Heart left ventricle (tissue), 16 donors: ENCODE measurements around the gene TDRD7. TPM values are rescaled to one million over a fixed set of nuclear protein-coding genes. Genes with fewer than 3 reads are reported as not detected.

Experiments used
- ATAC-seq, 4 donors: fragments of 200-7000 bp; cut with Tn5 transposase; one replicate each; pipeline ENCODE4 v1.9.1; 2020 to 2022; ENCODE audit warnings: moderate library complexity in 4 of 4, mild to moderate bottlenecking in 3 of 4, moderate number of reproducible peaks in 1 of 4
- DNase-seq, 5 donors: peaks; one replicate each; pipeline ENCODE4 v3.0.0-alpha.2; 2020
- H3K27ac ChIP-seq, 12 donors: fragments of 200-600 bp; sonication (generic) in 4 of 12; one replicate each; pipeline versions ENCODE4 v1.5.0 to v1.8.0; 2016 to 2022; ENCODE audit warnings: mild to moderate bottlenecking in 2 of 12
- H3K27me3 ChIP-seq, 9 donors: fragments of 200-600 bp; sonication (generic) in 2 of 9; one replicate each; pipeline versions ENCODE4 v1.5.1 to v1.8.0; 2016 to 2022; ENCODE audit warnings: mild to moderate bottlenecking in 3 of 9
- H3K36me3 ChIP-seq, 9 donors: fragments of 200-600 bp; sonication (generic) in 2 of 9; one replicate each; pipeline versions ENCODE4 v1.5.0 to v1.8.0; 2018 to 2022; ENCODE audit warnings: mild to moderate bottlenecking in 2 of 9
- H3K4me1 ChIP-seq, 12 donors: fragments of 200-600 bp; sonication (generic) in 4 of 12; one replicate each; pipeline versions ENCODE4 v1.5.0 to v1.8.0; 2016 to 2022; ENCODE audit warnings: mild to moderate bottlenecking in 3 of 12
- H3K4me3 ChIP-seq, 12 donors: fragments of 200-600 bp; sonication (generic) in 4 of 12; one replicate each; pipeline versions ENCODE4 v1.5.0 to v1.8.0; 2017 to 2022; ENCODE audit warnings: mild to moderate bottlenecking in 9 of 12, moderate library complexity in 4 of 12
- H3K9me3 ChIP-seq, 12 donors: fragments of 200-600 bp; sonication (generic) in 4 of 12; one replicate each; pipeline versions ENCODE4 v1.5.0 to v1.8.0; 2016 to 2022; ENCODE audit warnings: mild to moderate bottlenecking in 1 of 12
- POLR2A ChIP-seq, 2 donors: fragments of 450-650 bp; IDR thresholded peaks; one replicate each; pipeline ENCODE4 v1.6.1; 2017; ENCODE audit warnings: antibody characterized with exemption in 2 of 2, mild to moderate bottlenecking in 2 of 2, moderate library complexity in 2 of 2
- WGBS, 4 donors: extraction: QIAGEN DNeasy Blood & Tissue Kit in 2 of 4; methylation state at CpG; one replicate each; pipeline versions ENCODE4 v1.1.5 to v1.1.7; 2013 to 2018; 5-methylcytosine and 5-hydroxymethylcytosine counted together
- intact Hi-C, 10 donors: fragments of 100-400 bp; cut with DNase I; formaldehyde crosslinking; loops; one replicate each; pipeline versions ENCODE4 v1.11.1 to v1.14.2; 2022
- polyA plus RNA-seq, 2 donors: library from polyadenylated mRNA; stranded (reverse); fragments of 200-250 nt; gene quantifications; one replicate each; pipeline ENCODE4 v1.2.3, GENCODE V29; 2013
- total RNA-seq, 9 donors: library from RNA; depleted of rRNA in 2 of 9; stranded (reverse); fragments of >200 nt in 2 of 9; fragmentation: NEBNext Ultra II Directional in 3 of 9; extraction: Animal tissue kit (Norgen Biotek cat#: 25700) in 3 of 9; gene quantifications; one replicate each; pipeline versions ENCODE4 v1.1.0 to v1.2.4, GENCODE V29; 2016 to 2023
- TF ChIP-seq, protein P1 (sequence below), 12 donors: fragments of 200-600 bp; sonication (generic) in 4 of 12; IDR thresholded peaks; one replicate each; pipeline versions ENCODE4 v1.5.0 to v1.8.0; 2018 to 2022; ENCODE audit warnings: antibody characterized with exemption in 12 of 12, mild to moderate bottlenecking in 5 of 12
- donor health status: ischemic (EF 13 %, LVEDD 7.1; RV severe dilation, severe dysfunction).
- donor health status: healthy with polysubstance abuse.
- donor health status: DM: no; HTN: yes; CAD: no.
- donor health status: DM: no; HTN: no; CAD: no.
- donor health status: ischemic (EF 25% LVEDD 6.9; RV normal size, moderate dysfunction).
- donor health status: ischemic (EF 25% LVEDD 5.7; RV mildly dilated, moderate dysfunction).
- donor health status: healthy.
- donor health status: DM: yes; HTN: yes; CAD: no.
- donor health status: ischemic (EF 35%, LVEDD 5.7; RV mildly dilated, moderate dysfunction).
- donor health status: nonischemic (EF 11% LVEDD 7.7; RV severe dilation, severe dysfunction).
- donor health status: DM: yes; HTN: yes; CAD: no.
- donor health status: PGD.
- donor health status: ischemic (EF 29% LVEDD 5.4; RV normal size, mild dysfunction).
- donor health status: nonischemic (EF 23%, LVEDD 6.1; RV moderate dilation, normal function).

Gene TDRD7
- total and polyA plus RNA-seq, 11 donors: 3.0 to 15.3 (median 8.9) TPM

DNA sequence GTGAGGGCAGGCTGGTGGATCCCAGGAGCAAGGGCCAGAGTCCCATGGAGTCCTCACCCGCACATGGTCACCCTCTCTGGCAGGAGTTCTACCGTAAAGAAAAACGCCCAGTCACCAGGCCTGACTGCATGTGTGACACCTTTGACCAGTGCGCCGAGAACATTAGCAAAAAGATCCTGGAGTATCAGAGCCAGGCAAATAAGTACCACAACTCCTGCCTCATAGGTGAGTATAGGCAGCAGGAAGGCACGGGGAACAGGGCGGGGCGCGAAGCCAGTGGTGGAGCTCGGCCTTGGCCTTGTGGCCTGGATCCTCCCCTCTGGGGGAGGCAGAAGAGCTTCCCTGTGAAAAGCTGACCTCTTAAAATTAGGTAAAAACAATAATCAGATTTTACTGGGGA lies 45.4 kb upstream of the TDRD7 start:
- intact Hi-C loops: no loop called here
- DNase-seq: no peak

DNA sequence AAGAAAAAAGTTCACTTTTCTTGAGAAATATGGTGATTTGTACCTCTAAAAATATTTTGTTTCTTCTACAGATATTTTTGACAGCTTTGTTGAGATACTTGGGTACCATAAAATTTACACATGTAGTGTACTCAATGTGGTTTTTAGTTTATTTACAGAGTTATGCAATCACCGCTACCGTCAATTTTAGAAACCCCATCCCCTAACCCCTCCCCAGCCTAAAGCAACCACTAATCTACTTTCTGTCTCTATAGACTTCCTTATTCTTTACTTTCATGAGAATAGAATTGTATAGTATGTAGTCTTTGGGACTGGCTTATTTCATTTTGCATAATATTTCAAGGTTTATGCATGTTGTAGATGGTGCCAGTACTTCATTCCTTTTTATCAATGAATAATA lies 45.0 kb upstream of the TDRD7 start:
- Histone ChIP-seq H3K36me3 (peaks cover 0 to 47% (median 14%) of the 10 kb centered on the region in 9 donors), H3K9me3 (peaks cover 0 to 16% (median 3%) of the 10 kb centered on the region in 12 donors), H3K4me3 (no peak overlapping the region), H3K27me3 (no peaks in the 10 kb centered on the region), H3K4me1 (no peaks in the 10 kb centered on the region), H3K27ac (no peak overlapping the region)
- ATAC-seq (no peak), DNase-seq (no peak)
- WGBS, 4 donors: 89 to 94% (median 93%) methylated on average over 2 of the region's 2 CpGs
- TF ChIP-seq POLR2A (IDR thresholded peaks at IDR 0.05): no peak
- TF ChIP-seq, protein P1, sequence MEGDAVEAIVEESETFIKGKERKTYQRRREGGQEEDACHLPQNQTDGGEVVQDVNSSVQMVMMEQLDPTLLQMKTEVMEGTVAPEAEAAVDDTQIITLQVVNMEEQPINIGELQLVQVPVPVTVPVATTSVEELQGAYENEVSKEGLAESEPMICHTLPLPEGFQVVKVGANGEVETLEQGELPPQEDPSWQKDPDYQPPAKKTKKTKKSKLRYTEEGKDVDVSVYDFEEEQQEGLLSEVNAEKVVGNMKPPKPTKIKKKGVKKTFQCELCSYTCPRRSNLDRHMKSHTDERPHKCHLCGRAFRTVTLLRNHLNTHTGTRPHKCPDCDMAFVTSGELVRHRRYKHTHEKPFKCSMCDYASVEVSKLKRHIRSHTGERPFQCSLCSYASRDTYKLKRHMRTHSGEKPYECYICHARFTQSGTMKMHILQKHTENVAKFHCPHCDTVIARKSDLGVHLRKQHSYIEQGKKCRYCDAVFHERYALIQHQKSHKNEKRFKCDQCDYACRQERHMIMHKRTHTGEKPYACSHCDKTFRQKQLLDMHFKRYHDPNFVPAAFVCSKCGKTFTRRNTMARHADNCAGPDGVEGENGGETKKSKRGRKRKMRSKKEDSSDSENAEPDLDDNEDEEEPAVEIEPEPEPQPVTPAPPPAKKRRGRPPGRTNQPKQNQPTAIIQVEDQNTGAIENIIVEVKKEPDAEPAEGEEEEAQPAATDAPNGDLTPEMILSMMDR (IDR thresholded peaks at IDR 0.05): no peak
- intact Hi-C loops: no loop called here

More for the DNA sequence above, 45.4 kb upstream of the TDRD7 start:
- Histone ChIP-seq H3K4me1 (no peaks in the 10 kb centered on the region), H3K4me3 (no peak overlapping the region), H3K9me3 (peaks cover 0 to 16% (median 3%) of the 10 kb centered on the region in 12 donors), H3K27ac (no peak overlapping the region), H3K36me3 (peaks cover 0 to 46% (median 10%) of the 10 kb centered on the region in 9 donors), H3K27me3 (no peaks in the 10 kb centered on the region)
- WGBS, 4 donors: 95 to 98% (median 97%) methylated on average over 9 to 10 of the region's 10 CpGs
- TF ChIP-seq, protein P1 (IDR thresholded peaks at IDR 0.05): no peak
- no peak for TF ChIP-seq POLR2A (IDR thresholded peaks at IDR 0.05)
- no peak for ATAC-seq

DNA sequence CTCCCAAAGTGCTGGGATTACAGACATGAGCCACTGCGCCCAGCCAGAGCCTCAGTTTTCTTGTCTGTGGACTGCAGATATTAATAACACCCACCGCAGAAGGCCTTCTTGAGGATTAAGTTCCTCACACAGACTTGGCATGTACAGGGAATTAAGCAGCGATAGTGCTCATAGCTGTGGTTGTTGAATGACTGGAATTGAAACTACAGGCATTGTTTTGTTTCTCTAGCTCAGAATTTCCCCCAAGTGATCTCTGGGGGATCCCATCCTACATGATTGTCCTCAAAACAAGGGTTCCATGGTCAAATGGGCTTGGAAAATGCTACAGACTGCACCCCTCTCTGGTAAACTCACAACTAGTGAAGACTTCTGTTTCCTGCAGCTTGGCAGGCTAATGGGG lies 44.2 kb upstream of the TDRD7 start:
- peaks cover 0 to 51% (median 22%) of the 10 kb centered on the region in 9 donors for H3K36me3 ChIP-seq
- H3K9me3 ChIP-seq: peaks cover 0 to 16% (median 3%) of the 10 kb centered on the region in 12 donors
- H3K27ac ChIP-seq: no peak overlapping the region
- no peaks in the 10 kb centered on the region for H3K4me1 ChIP-seq
- TF ChIP-seq POLR2A (IDR thresholded peaks at IDR 0.05): no peak
- TF ChIP-seq, protein P1 (IDR thresholded peaks at IDR 0.05): no peak
- ATAC-seq: no peak
- DNase-seq: no peak
- 86 to 97% (median 95%) methylated on average over 3 of the region's 3 CpGs for WGBS, 4 donors
- no peak overlapping the region for H3K4me3 ChIP-seq
- no peaks in the 10 kb centered on the region for H3K27me3 ChIP-seq
- intact Hi-C loops: no loop called here

DNA sequence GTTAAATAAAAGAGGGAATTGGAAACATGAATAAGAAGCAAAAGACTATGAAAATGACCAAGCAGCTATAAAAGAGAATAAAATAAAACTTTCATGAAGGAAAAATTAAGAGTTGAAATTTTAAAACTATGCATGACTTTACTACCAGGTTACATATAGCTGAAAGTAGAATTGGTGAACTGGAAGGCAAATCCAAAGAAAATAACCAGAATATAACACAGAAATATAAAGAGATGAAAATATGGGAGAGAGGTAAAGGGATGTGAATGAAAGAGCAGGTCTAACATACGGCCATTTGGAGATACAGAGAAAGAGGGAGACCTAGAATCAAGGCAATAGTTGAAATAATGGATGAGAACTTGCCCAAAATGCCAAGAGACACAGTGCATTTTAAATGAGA lies 42.9 kb upstream of the TDRD7 start:
- Histone ChIP-seq H3K4me1 (no peaks in the 10 kb centered on the region), H3K4me3 (no peak overlapping the region), H3K27me3 (no peaks in the 10 kb centered on the region), H3K9me3 (peaks cover 0 to 16% (median 3%) of the 10 kb centered on the region in 12 donors), H3K27ac (no peak overlapping the region), H3K36me3 (peaks cover 0 to 61% (median 29%) of the 10 kb centered on the region in 9 donors)
- 89 to 96% (median 94%) methylated on average over 1 of the region's 1 CpG for WGBS, 4 donors
- no peak for TF ChIP-seq POLR2A (IDR thresholded peaks at IDR 0.05)
- TF ChIP-seq, protein P1 (IDR thresholded peaks at IDR 0.05): no peak
- intact Hi-C loops: no loop called here
- DNase-seq: no peak
- no peak for ATAC-seq
